Measurements from ENCODE around the gene MRPL48. TPM values are rescaled to one million over a fixed set of nuclear protein-coding genes. Genes with fewer than 3 reads are reported as not detected.

MRPL48 gene
- polyA plus RNA-seq, 1 of the 3 experiments (the other 2 are of a cell fraction) = 29.2 TPM

DNA sequence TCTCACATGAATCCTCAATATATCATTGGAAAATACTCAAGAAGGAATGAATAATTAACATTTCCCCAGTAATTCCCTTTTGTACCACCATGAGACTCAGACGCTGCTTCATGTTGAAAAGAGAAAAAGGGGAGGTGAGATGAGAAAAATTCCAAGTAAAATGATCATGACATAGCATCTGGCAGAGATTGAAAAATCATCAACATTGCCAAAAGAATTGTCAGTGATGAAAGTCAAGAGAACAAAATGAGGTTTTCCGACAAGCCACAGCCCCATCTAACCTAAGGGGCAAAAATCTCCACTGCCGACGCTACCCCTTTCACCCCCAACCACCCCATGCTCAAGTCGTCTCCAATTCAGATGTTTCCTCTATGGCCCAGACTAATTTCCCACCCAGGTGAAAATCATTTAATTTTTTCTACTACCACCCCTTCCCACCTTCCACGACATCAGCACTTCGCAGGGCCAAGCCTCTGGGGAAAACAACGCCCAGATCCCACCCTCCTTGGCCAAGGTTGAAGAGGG lies 28.0 kb upstream of the MRPL48 start (continued):
- no peak for TF ChIP-seq RXRA (IDR thresholded peaks at IDR 0.05; ENCODE audit: borderline replicate concordance, low read depth)

DNA sequence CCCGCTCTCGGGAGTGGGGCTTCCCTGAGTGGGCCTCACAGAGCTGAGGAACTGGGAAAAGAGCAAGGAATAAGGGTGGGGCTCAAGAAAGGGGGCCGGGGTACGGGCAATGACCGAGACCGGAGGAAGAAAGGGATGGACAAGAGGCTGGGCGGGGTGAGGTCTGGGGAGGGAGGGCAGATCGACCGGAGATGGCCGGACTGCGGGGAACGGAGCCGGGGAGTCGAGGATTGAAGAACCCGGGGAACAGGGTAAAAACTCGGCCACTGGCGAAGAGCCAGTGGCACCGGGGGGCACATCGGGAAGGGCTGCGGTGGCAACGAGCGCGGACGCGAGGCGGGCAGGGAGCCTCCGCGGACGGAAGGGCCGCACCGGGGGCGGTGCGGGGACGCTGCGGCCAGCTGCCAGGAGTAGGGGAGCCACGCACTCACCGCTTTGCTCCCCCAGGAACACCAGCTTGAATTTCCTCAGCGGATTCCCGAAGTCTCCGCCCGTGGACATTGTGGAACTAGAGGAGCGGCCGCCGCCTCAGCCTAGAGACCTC lies 27.5 kb upstream of the MRPL48 start:
- DNase-seq = peak; percentile 69
- Histone ChIP-seq H3K27ac (ENCODE audit: low read depth in 2 of 2, low read length in 1 of 2) (peak overlapping the region; percentile 84 to 89), H3K4me2 (peak overlapping the region; percentile 83), H3K9me2 (no peaks in the 10 kb centered on the region), H3K79me2 (ENCODE audit: insufficient read depth) (peaks cover 54% of the 10 kb centered on the region), H3K36me3 (replicated peaks in 1 of 2; ENCODE audit: control insufficient read depth in 1 of 2, insufficient read depth in 2 of 2, low read length in 1 of 2) (no peaks in the 10 kb centered on the region), H3K9me3 (no peaks in the 10 kb centered on the region), H3K4me3 (ENCODE audit: low read depth in 2 of 2, low read length in 1 of 2) (peak overlapping the region; percentile 87 to 89), H3K4me1 (ENCODE audit: control insufficient read depth in 1 of 2, insufficient read depth in 2 of 2, low read depth in 1 of 2, low read length in 1 of 2) (peaks cover 4 to 13% of the 10 kb centered on the region in 2 experiments; a peak in 2 of 4 replicates), H2AFZ (ENCODE audit: low read depth) (peak overlapping the region; percentile 84), H3K27me3 (ENCODE audit: insufficient read depth) (no peaks in the 10 kb centered on the region), H4K20me1 (ENCODE audit: insufficient read depth) (peaks cover 40% of the 10 kb centered on the region), H3K9ac (peak overlapping the region; percentile 93), H3F3A (replicated peaks; ENCODE audit: insufficient read depth) (peaks cover 4% of the 10 kb centered on the region)
- CTCF ChIA-PET = interaction anchor here (1.0 to 1.9 kb wide), 4 partner anchors 19 to 114 kb away, joined by 3 to 15 read pairs (median 3); no protein-coding TSS in a partner anchor
- POLR2A ChIA-PET = interaction anchor here (1.2 to 4.4 kb wide), 4 partner anchors 18 to 117 kb away, joined by 6 to 89 read pairs (median 10); partner anchors contain the start of genes COA4, MRPL48 and PAAF1
- 1% methylated on average over 25 of the region's 44 CpGs for WGBS (ENCODE audit: low lambda C conversion rate)
- peak; percentile 17; the same call in 1 of the 2 replicates for TF ChIP-seq NFIC (IDR thresholded peaks at IDR 0.05; ENCODE audit: borderline replicate concordance)
- TF ChIP-seq SIN3A (IDR thresholded peaks at IDR 0.05; ENCODE audit: borderline replicate concordance, low read depth, low read length) = no peak; the same call in 1 of the 2 replicates
- peak; percentile 10; the same call in 1 of the 2 replicates for TF ChIP-seq GABPA (IDR thresholded peaks at IDR 0.05; ENCODE audit: low read depth)

DNA sequence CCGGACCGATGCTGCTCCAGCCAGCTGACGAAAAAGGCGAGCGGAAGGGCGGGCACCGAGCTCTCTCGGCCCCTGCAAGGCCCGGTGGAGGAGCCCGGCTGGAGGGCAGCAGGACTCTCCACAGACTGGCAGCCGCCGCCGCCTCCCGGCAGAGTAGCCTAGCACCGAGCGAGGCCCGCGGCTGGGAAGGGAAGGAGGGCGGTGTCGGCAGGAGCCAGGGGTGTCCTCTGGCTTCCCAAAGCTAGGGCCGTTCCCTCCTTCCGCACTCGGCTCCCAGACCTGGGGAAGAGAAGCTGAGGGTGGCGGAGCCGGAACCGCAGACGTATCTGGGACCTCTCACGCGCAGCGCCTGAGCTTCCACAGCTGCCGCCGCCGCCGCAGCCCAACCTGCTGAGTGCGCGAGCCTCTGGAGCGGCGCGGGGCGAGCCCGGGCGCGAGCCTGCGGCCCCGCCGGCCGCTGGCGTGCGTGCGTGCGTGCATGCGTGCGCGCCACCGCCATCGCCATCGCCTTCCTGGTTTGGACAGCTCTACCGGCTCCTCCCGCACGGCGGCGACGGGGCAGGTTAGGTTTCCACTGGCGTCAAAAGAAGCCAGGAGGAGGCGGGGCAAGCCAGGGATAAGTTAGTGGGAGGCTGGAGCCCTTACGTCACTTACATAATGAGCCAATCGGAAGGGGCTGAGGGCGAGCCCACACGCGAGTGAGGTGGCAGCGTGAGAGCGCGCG lies 26.8 kb upstream of the MRPL48 start, which contains the start of gene RAB6A:
TSS of gene RAB6A (minus strand) at position 396 of the 724 bp plus-strand sequence. CDS start 439 bp downstream, outside the sequence.
- Histone ChIP-seq H3F3A (replicated peaks; ENCODE audit: insufficient read depth) (peaks cover 4% of the 10 kb centered on the region), H2AFZ (ENCODE audit: low read depth) (peak within 1 kb of the TSS; percentile 95), H3K4me2 (peak within 1 kb of the TSS; percentile 83), H4K20me1 (ENCODE audit: insufficient read depth) (peaks cover 34% of the 10 kb centered on the region), H3K4me3 (ENCODE audit: low read depth in 2 of 2, low read length in 1 of 2) (peak within 1 kb of the TSS; percentile 87 to 89), H3K9me3 (no peaks in the 10 kb centered on the region), H3K27me3 (ENCODE audit: insufficient read depth) (no peaks in the 10 kb centered on the region), H3K36me3 (replicated peaks in 1 of 2; ENCODE audit: control insufficient read depth in 1 of 2, insufficient read depth in 2 of 2, low read length in 1 of 2) (no peaks in the 10 kb centered on the region), H3K4me1 (ENCODE audit: control insufficient read depth in 1 of 2, insufficient read depth in 2 of 2, low read depth in 1 of 2, low read length in 1 of 2) (peaks cover 4 to 13% of the 10 kb centered on the region in 2 experiments; a peak in 2 of 4 replicates), H3K79me2 (ENCODE audit: insufficient read depth) (peaks cover 48% of the 10 kb centered on the region), H3K9me2 (no peaks in the 10 kb centered on the region), H3K9ac (peak within 1 kb of the TSS; percentile 93), H3K27ac (ENCODE audit: low read depth in 2 of 2, low read length in 1 of 2) (peak within 1 kb of the TSS; percentile 84 to 89)
- peak; percentile 96 for DNase-seq
- ChIA-PET POLR2A (interaction anchor here (0.7 to 4.4 kb wide), 6 partner anchors 17 to 162 kb away, joined by 3 to 89 read pairs (median 6); partner anchors contain the start of genes COA4, MRPL48 and PAAF1), CTCF (interaction anchor here (1.0 to 1.9 kb wide), 4 partner anchors 19 to 113 kb away, joined by 3 to 15 read pairs (median 3); no protein-coding TSS in a partner anchor)
- WGBS (ENCODE audit: low lambda C conversion rate) = under 1% methylated on average over 35 of the region's 74 CpGs
- TF ChIP-seq NRF1 (IDR thresholded peaks at IDR 0.05; ENCODE audit: low read depth, low read length) (peak; percentile 69; the same call in 1 of the 2 replicates), FOXM1 (IDR thresholded peaks at IDR 0.05; ENCODE audit: low read depth) (no peak), POLR2AphosphoS5 (IDR thresholded peaks at IDR 0.05; ENCODE audit: low read depth, low read length) (peak; percentile 30; the same call in 1 of the 2 replicates), MXI1 (IDR thresholded peaks at IDR 0.05; ENCODE audit: low read depth, low read length) (peak; percentile 82), TEAD4 (IDR thresholded peaks at IDR 0.05; ENCODE audit: borderline replicate concordance, insufficient read depth) (no peak), TAF1 (IDR thresholded peaks at IDR 0.05; ENCODE audit: borderline replicate concordance, low read depth, low read length) (peak; percentile 67; the same call in 1 of the 2 replicates), CHD2 (IDR thresholded peaks at IDR 0.05; ENCODE audit: low read length, partially characterized antibody) (peak; percentile 80), ELF1 (IDR thresholded peaks at IDR 0.05) (peak; percentile 92), GABPA (IDR thresholded peaks at IDR 0.05; ENCODE audit: low read depth) (peak; percentile 43), FOSL2 (IDR thresholded peaks at IDR 0.05; ENCODE audit: borderline replicate concordance, low read depth) (no peak), RFX5 (IDR thresholded peaks at IDR 0.05; ENCODE audit: low read length) (peak; percentile 89), RAD21 (IDR thresholded peaks at IDR 0.05; ENCODE audit: low read length) (peak; percentile 30; the same call in 1 of the 2 replicates), SMC3 (IDR thresholded peaks at IDR 0.05; ENCODE audit: low read depth, low read length) (peak; percentile 15; the same call in 1 of the 2 replicates), SIN3A (IDR thresholded peaks at IDR 0.05; ENCODE audit: borderline replicate concordance, low read depth, low read length) (no peak), MEF2A (IDR thresholded peaks at IDR 0.05; ENCODE audit: borderline replicate concordance, low read depth) (no peak)
- TF ChIP-seq, protein P1, sequence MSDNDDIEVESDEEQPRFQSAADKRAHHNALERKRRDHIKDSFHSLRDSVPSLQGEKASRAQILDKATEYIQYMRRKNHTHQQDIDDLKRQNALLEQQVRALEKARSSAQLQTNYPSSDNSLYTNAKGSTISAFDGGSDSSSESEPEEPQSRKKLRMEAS (IDR thresholded peaks at IDR 0.05; ENCODE audit: low read depth) = peak; percentile 57; the same call in 1 of the 2 replicates
- TF ChIP-seq, protein P2, sequence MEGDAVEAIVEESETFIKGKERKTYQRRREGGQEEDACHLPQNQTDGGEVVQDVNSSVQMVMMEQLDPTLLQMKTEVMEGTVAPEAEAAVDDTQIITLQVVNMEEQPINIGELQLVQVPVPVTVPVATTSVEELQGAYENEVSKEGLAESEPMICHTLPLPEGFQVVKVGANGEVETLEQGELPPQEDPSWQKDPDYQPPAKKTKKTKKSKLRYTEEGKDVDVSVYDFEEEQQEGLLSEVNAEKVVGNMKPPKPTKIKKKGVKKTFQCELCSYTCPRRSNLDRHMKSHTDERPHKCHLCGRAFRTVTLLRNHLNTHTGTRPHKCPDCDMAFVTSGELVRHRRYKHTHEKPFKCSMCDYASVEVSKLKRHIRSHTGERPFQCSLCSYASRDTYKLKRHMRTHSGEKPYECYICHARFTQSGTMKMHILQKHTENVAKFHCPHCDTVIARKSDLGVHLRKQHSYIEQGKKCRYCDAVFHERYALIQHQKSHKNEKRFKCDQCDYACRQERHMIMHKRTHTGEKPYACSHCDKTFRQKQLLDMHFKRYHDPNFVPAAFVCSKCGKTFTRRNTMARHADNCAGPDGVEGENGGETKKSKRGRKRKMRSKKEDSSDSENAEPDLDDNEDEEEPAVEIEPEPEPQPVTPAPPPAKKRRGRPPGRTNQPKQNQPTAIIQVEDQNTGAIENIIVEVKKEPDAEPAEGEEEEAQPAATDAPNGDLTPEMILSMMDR (IDR thresholded peaks at IDR 0.05) = peak; percentile 30
- TF ChIP-seq, protein P3, sequence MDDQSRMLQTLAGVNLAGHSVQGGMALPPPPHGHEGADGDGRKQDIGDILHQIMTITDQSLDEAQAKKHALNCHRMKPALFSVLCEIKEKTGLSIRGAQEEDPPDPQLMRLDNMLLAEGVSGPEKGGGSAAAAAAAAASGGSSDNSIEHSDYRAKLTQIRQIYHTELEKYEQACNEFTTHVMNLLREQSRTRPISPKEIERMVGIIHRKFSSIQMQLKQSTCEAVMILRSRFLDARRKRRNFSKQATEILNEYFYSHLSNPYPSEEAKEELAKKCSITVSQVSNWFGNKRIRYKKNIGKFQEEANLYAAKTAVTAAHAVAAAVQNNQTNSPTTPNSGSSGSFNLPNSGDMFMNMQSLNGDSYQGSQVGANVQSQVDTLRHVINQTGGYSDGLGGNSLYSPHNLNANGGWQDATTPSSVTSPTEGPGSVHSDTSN (IDR thresholded peaks at IDR 0.05) = peak; percentile 44; the same call in 1 of the 2 replicates
